HCT116 (cell line): ENCODE measurements around the gene STPG1. TPM values are rescaled to one million over a fixed set of nuclear protein-coding genes. Genes with fewer than 3 reads are reported as not detected.

ENCODE experiments used
- ATAC-seq: fragments of 200-7000 bp; cut with Tn5 transposase; 2 replicates; pipeline ENCODE4 v1.9.1; 2020; ENCODE audit warnings: mild to moderate bottlenecking, moderate library complexity
- BruUV-seq: library from RNA; stranded (reverse); fragments of 400-500 nt; replicated peaks from 2 replicates; lab custom pipeline; 2021; lab: Mats Ljungman, UMichigan
- CTCF ChIA-PET: fragments of 300-600 bp; sonication (Branson Sonifier 250); formaldehyde crosslinking; loops from one replicate; lab custom pipeline; 2021; ENCODE audit warnings: antibody characterized with exemption; lab: Charles Lee
- POLR2A ChIA-PET: fragments of 300-600, 350-600 bp; sonication (Branson Sonifier 250); formaldehyde crosslinking; loops from one replicate; lab custom pipeline; 2021; ENCODE audit warnings: antibody characterized with exemption; lab: Charles Lee
- RAD21 ChIA-PET, 2 experiments: fragments of 300-600 bp; sonication (Branson Sonifier 250); formaldehyde crosslinking; loops; one replicate each; lab custom pipeline; 2023; ENCODE audit warnings: low total read pairs in 2 of 2; ENCODE audit not compliant: uncharacterized antibody in 2 of 2, unreplicated experiment in 2 of 2, low non-redundant PET in 1 of 2; lab: Charles Lee
- DNase-seq: peaks from one replicate; pipeline ENCODE4 v3.0.0-alpha.2; 2010; ENCODE audit warnings: low read depth, low spot score
- H2AFZ ChIP-seq: fragments of 200-600 bp; shearing (Covaris generic), sonication (generic); 2 replicates; pipeline ENCODE4 v1.6.1; 2017; ENCODE audit warnings: low read depth, mixed run types, mixed read lengths, antibody characterized with exemption, low read length; ENCODE audit not compliant: poor library complexity, severe bottlenecking
- H3K27ac ChIP-seq: 2 replicates; pipeline ENCODE4 v1.5.1; 2012; ENCODE audit warnings: low read depth, low read length
- H3K27me3 ChIP-seq: fragments of 200-600 bp; sonication (generic); 2 replicates; pipeline ENCODE4 v1.6.1; 2016; ENCODE audit warnings: mixed run types, low read length, mixed read lengths; ENCODE audit not compliant: insufficient read depth
- H3K36me3 ChIP-seq, 2 experiments: fragments of 200-500 bp in 1 of 2; fragments of 200-600 bp in 1 of 2; sonication (Bioruptor generic) in 1 of 2; sonication (generic) in 1 of 2; 2 replicates each; pipeline versions ENCODE4 v1.5.1 to v1.6.1; 2014 to 2016; ENCODE audit warnings: low read length in 2 of 2, inconsistent platforms in 1 of 2, mixed read lengths in 1 of 2, mixed run types in 1 of 2; ENCODE audit not compliant: insufficient read depth in 2 of 2, control insufficient read depth in 1 of 2
- H3K4me1 ChIP-seq, 2 experiments: fragments of 200-600 bp in 1 of 2; sonication (generic) in 1 of 2; 2 replicates each; pipeline versions ENCODE4 v1.5.1 to v1.6.1; 2012 to 2017; ENCODE audit warnings: low read length in 2 of 2, inconsistent platforms in 1 of 2, mild to moderate bottlenecking in 1 of 2, mixed read lengths in 1 of 2, mixed run types in 1 of 2, moderate library complexity in 1 of 2; ENCODE audit not compliant: insufficient read depth in 2 of 2, control insufficient read depth in 1 of 2
- H3K4me2 ChIP-seq: fragments of 200-600 bp; sonication (generic); 2 replicates; pipeline ENCODE4 v1.6.1; 2017; ENCODE audit warnings: mixed run types, low read length, mixed read lengths
- H3K4me3 ChIP-seq, 2 experiments: fragments of 200-600 bp in 1 of 2; sonication (generic) in 1 of 2; replicated peaks in 1 of 2; 2 replicates each; pipeline ENCODE4 v1.5.1; 2011 to 2016; ENCODE audit warnings: low read length in 2 of 2, control low read depth in 1 of 2, low read depth in 1 of 2, mild to moderate bottlenecking in 1 of 2, mixed read lengths in 1 of 2, mixed run types in 1 of 2
- H3K79me2 ChIP-seq: fragments of 200-600 bp; sonication (generic); 2 replicates; pipeline ENCODE4 v1.6.1; 2017; ENCODE audit warnings: mild to moderate bottlenecking, mixed run types, low read length, moderate library complexity, mixed read lengths; ENCODE audit not compliant: insufficient read depth
- H3K9ac ChIP-seq: fragments of 200-600 bp; sonication (generic); 2 replicates; pipeline ENCODE4 v1.6.1; 2016; ENCODE audit warnings: low read length, mixed read lengths
- H3K9me2 ChIP-seq: fragments of 200-600 bp; sonication (generic), shearing (Covaris generic); 2 replicates; pipeline ENCODE4 v1.6.1; 2017; ENCODE audit warnings: mixed run types, mild to moderate bottlenecking, moderate library complexity; ENCODE audit not compliant: insufficient read depth
- H3K9me3 ChIP-seq, 2 experiments: fragments of 200-500 bp in 1 of 2; fragments of 200-600 bp in 1 of 2; sonication (Bioruptor generic) in 1 of 2; sonication (generic) in 1 of 2; 2 replicates each; pipeline ENCODE4 v1.6.1; 2014 to 2017; ENCODE audit warnings: low read length in 2 of 2, mixed read lengths in 2 of 2, inconsistent platforms in 1 of 2, low read depth in 1 of 2, mild to moderate bottlenecking in 1 of 2, mixed run types in 1 of 2, moderate library complexity in 1 of 2; ENCODE audit not compliant: control insufficient read depth in 1 of 2, insufficient read depth in 1 of 2
- H4K20me1 ChIP-seq: fragments of 200-600 bp; sonication (generic), shearing (Covaris generic); 2 replicates; pipeline ENCODE4 v1.6.1; 2017; ENCODE audit warnings: mixed run types, mild to moderate bottlenecking, moderate library complexity; ENCODE audit not compliant: insufficient read depth
- CEBPB ChIP-seq: IDR thresholded peaks from 2 replicates; pipeline ENCODE4 v1.6.1; 2012; ENCODE audit warnings: low read depth
- CTCF ChIP-seq, 3 experiments: fragments of 200-600 bp in 1 of 3; sonication (generic) in 1 of 3; IDR thresholded peaks in 2 of 3; conservative IDR thresholded peaks in 1 of 3; 2 replicates each; pipeline ENCODE4 v1.5.1; 2012 to 2017; ENCODE audit warnings: low read depth in 2 of 3, low read length in 2 of 3, antibody characterized with exemption in 1 of 3, borderline replicate concordance in 1 of 3, control low read depth in 1 of 3, mild to moderate bottlenecking in 1 of 3, mixed read lengths in 1 of 3, mixed run types in 1 of 3, moderate library complexity in 1 of 3; ENCODE audit not compliant: insufficient read depth in 1 of 3
- EGR1 ChIP-seq: IDR thresholded peaks from 2 replicates; pipeline ENCODE4 v1.6.1; 2012; ENCODE audit warnings: low read depth
- EZH2 ChIP-seq: fragments of 200-600 bp; sonication (generic); IDR thresholded peaks from 2 replicates; pipeline ENCODE4 v1.6.1; 2017; ENCODE audit warnings: antibody characterized with exemption, mixed run types
- EZH2phosphoT487 ChIP-seq: fragments of 200-600 bp; IDR thresholded peaks from 2 replicates; pipeline ENCODE4 v1.6.1; 2018; ENCODE audit warnings: antibody characterized with exemption, borderline replicate concordance
- JUND ChIP-seq: IDR thresholded peaks from 2 replicates; pipeline ENCODE4 v1.6.1; 2012
- MAX ChIP-seq: IDR thresholded peaks from 2 replicates; pipeline ENCODE4 v1.6.1; 2012
- POLR2A ChIP-seq: IDR thresholded peaks from 2 replicates; pipeline ENCODE4 v1.7.0; 2011; ENCODE audit warnings: borderline replicate concordance; ENCODE audit not compliant: insufficient read depth, insufficient read length; ENCODE audit errors: extremely low read depth
- POLR2AphosphoS5 ChIP-seq: IDR thresholded peaks from 2 replicates; pipeline ENCODE4 v1.6.1; 2011; ENCODE audit warnings: mild to moderate bottlenecking, low read depth, low read length, moderate library complexity
- RAD21 ChIP-seq: IDR thresholded peaks from 2 replicates; pipeline ENCODE4 v1.6.1; 2012; ENCODE audit warnings: low read depth, mild to moderate bottlenecking
- SIN3A ChIP-seq: IDR thresholded peaks from 2 replicates; pipeline ENCODE4 v1.6.1; 2012; ENCODE audit warnings: low read depth
- SP1 ChIP-seq: IDR thresholded peaks from 2 replicates; pipeline ENCODE4 v1.6.1; 2012; ENCODE audit warnings: low read depth
- SRF ChIP-seq: IDR thresholded peaks from 2 replicates; pipeline ENCODE4 v1.6.1; 2012; ENCODE audit warnings: low read depth
- YY1 ChIP-seq: IDR thresholded peaks from 2 replicates; pipeline ENCODE4 v1.6.1; 2011; ENCODE audit warnings: low read length, low read depth, moderate library complexity, mild to moderate bottlenecking; ENCODE audit not compliant: insufficient replicate concordance; ENCODE audit errors: extremely low read depth
- ZFX ChIP-seq: fragments of 450-650 bp; IDR thresholded peaks from 2 replicates; pipeline ENCODE4 v1.6.1; 2017
- ZNF274 ChIP-seq: fragments of 200-500 bp; sonication (Bioruptor generic); IDR thresholded peaks from 2 replicates; pipeline ENCODE4 v1.6.1; 2014; ENCODE audit warnings: mild to moderate bottlenecking, low read depth, low read length, inconsistent platforms
- intact Hi-C: fragments of 100-400 bp; cut with micrococcal nuclease; formaldehyde crosslinking; loops from 2 replicates; pipeline ENCODE4 v1.10.0; 2022
- total RNA-seq: library from RNA; stranded (reverse); gene quantifications from one replicate; pipeline ENCODE4 v1.2.1, GENCODE V29; 2021; ENCODE audit not compliant: unreplicated experiment
- TF ChIP-seq, protein P1 (sequence below): IDR thresholded peaks from 2 replicates; pipeline ENCODE4 v1.6.1; 2012
- TF ChIP-seq, protein P2 (sequence below): IDR thresholded peaks from 2 replicates; pipeline ENCODE4 v1.6.1; 2011; ENCODE audit warnings: mild to moderate bottlenecking, low read length, moderate library complexity; ENCODE audit not compliant: insufficient replicate concordance; ENCODE audit errors: extremely low read depth

STPG1 gene
- total RNA-seq, 1 experiment from 2014 or later: 13.4 TPM

DNA sequence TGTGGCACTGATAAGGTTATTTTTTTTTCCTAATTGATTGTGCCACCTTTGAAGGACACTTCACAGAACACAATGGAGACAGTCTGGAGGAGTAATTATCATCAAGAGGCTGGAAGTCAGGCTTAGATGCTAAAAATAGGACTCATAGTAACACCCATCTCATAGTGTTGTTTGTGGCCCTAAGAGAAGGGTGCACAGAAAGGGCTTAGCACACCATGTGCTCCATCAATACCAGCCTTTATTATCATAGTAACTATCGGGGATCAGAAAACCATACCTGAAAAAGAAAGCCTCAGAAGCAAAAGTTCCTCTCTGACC lies 13.9 kb upstream of the STPG1 start:
- H3K9me3 ChIP-seq: no peaks in the 10 kb centered on the region
- H3K36me3 ChIP-seq: no peaks in the 10 kb centered on the region
- no peak overlapping the region for H2AFZ ChIP-seq
- H3K27ac ChIP-seq: no peak overlapping the region
- TF ChIP-seq SIN3A (no peak), EZH2phosphoT487 (no peak), MAX (no peak), SRF (no peak), YY1 (no peak), POLR2AphosphoS5 (no peak), EZH2 (no peak), CEBPB (no peak), ZNF274 (no peak), CTCF (IDR thresholded peaks at IDR 0.05 in 2 of 3, conservative IDR thresholded peaks at IDR 0.05 in 1 of 3; ENCODE audit: borderline replicate concordance in 1 of 3, insufficient read depth in 1 of 3, low read depth in 2 of 3, low read length in 2 of 3) (no peak), ZFX (no peak), EGR1 (no peak), JUND (no peak), POLR2A (no peak), RAD21 (no peak), SP1 (no peak)
- TF ChIP-seq, protein P1, sequence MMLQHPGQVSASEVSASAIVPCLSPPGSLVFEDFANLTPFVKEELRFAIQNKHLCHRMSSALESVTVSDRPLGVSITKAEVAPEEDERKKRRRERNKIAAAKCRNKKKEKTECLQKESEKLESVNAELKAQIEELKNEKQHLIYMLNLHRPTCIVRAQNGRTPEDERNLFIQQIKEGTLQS: no peak
- TF ChIP-seq, protein P2, sequence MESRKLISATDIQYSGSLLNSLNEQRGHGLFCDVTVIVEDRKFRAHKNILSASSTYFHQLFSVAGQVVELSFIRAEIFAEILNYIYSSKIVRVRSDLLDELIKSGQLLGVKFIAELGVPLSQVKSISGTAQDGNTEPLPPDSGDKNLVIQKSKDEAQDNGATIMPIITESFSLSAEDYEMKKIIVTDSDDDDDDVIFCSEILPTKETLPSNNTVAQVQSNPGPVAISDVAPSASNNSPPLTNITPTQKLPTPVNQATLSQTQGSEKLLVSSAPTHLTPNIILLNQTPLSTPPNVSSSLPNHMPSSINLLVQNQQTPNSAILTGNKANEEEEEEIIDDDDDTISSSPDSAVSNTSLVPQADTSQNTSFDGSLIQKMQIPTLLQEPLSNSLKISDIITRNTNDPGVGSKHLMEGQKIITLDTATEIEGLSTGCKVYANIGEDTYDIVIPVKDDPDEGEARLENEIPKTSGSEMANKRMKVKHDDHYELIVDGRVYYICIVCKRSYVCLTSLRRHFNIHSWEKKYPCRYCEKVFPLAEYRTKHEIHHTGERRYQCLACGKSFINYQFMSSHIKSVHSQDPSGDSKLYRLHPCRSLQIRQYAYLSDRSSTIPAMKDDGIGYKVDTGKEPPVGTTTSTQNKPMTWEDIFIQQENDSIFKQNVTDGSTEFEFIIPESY: no peak
- H3K4me2 ChIP-seq: no peak overlapping the region
- H3K79me2 ChIP-seq: no peaks in the 10 kb centered on the region
- POLR2A ChIA-PET: no interaction called here
- no TSS peak for BruUV-seq
- DNase-seq (no peak), ATAC-seq (no peak)
- H3K4me1 ChIP-seq: no peaks in the 10 kb centered on the region
- no peak overlapping the region for H3K9ac ChIP-seq
- intact Hi-C loops: no loop called here
- no peaks in the 10 kb centered on the region for H3K9me2 ChIP-seq
- no peak overlapping the region for H3K4me3 ChIP-seq
- no peaks in the 10 kb centered on the region for H4K20me1 ChIP-seq
- H3K27me3 ChIP-seq: no peaks in the 10 kb centered on the region
- CTCF ChIA-PET: interaction anchor here (1.0 kb wide), 1 partner anchor 12 kb away, joined by 3 read pairs; the partner anchor contains the start of gene NIPAL3
- RAD21 ChIA-PET: no interaction called here
